Osteoblast (primary cell): Measurements from ENCODE around the gene RASA3. TPM values are rescaled to one million over a fixed set of nuclear protein-coding genes. Genes with fewer than 3 reads are reported as not detected.

ENCODE experiments used
- DNase-seq: peaks from one replicate; pipeline ENCODE4 v3.0.0; 2011; ENCODE audit warnings: low spot score, mixed read lengths; ENCODE audit not compliant: insufficient read length; ENCODE audit errors: missing footprints
- H2AFZ ChIP-seq: 2 replicates; pipeline ENCODE4 v1.6.0; 2011; ENCODE audit warnings: mild to moderate bottlenecking, low read length
- H3K27ac ChIP-seq: 2 replicates; pipeline ENCODE4 v1.5.1; 2011; ENCODE audit warnings: mild to moderate bottlenecking, low read depth, low read length, moderate library complexity
- H3K27me3 ChIP-seq: 2 replicates; pipeline ENCODE4 v1.6.0; 2012; ENCODE audit warnings: mild to moderate bottlenecking, control low read depth, inconsistent platforms, low read length, moderate library complexity; ENCODE audit not compliant: insufficient read depth
- H3K36me3 ChIP-seq: 2 replicates; pipeline ENCODE4 v1.5.1; 2011; ENCODE audit warnings: mild to moderate bottlenecking, low read length, control low read depth, moderate library complexity; ENCODE audit not compliant: insufficient read depth
- H3K4me1 ChIP-seq: 2 replicates; pipeline ENCODE4 v1.5.1; 2011; ENCODE audit warnings: mild to moderate bottlenecking, low read length, control low read depth, moderate library complexity; ENCODE audit not compliant: insufficient read depth
- H3K4me2 ChIP-seq: 2 replicates; pipeline ENCODE4 v1.6.0; 2011; ENCODE audit warnings: mild to moderate bottlenecking, low read length; ENCODE audit not compliant: insufficient read depth
- H3K4me3 ChIP-seq: fragments of 200-600 bp; sonication (generic); 3 replicates; pipeline ENCODE4 v1.5.1; 2012; ENCODE audit warnings: mild to moderate bottlenecking, low read length, inconsistent platforms; ENCODE audit not compliant: insufficient read depth
- H3K79me2 ChIP-seq: 2 replicates; pipeline ENCODE4 v1.6.0; 2012; ENCODE audit warnings: mild to moderate bottlenecking, low read length, control low read depth, inconsistent platforms; ENCODE audit not compliant: insufficient read depth
- H3K9me3 ChIP-seq: 2 replicates; pipeline ENCODE4 v1.5.1; 2011; ENCODE audit warnings: low read depth, low read length, control low read depth
- H4K20me1 ChIP-seq: 2 replicates; pipeline ENCODE4 v1.6.0; 2012; ENCODE audit warnings: mild to moderate bottlenecking, low read length, control low read depth; ENCODE audit not compliant: insufficient read depth
- CTCF ChIP-seq: IDR thresholded peaks from 2 replicates; pipeline ENCODE4 v1.5.1; 2011; ENCODE audit warnings: mild to moderate bottlenecking, low read depth, low read length, moderate library complexity; ENCODE audit errors: extremely low read depth
- total RNA-seq: library from RNA; depleted of rRNA; stranded (reverse); fragments of >200 nt; gene quantifications from 2 replicates; pipeline ENCODE4 v1.2.3, GENCODE V29; 2012

Gene RASA3
- total RNA-seq, 1 donor: 41.3 TPM

GRCh38 chr13:113945857-113946408 is 186.5 kb downstream of the RASA3 start:
- peak; percentile 69 for DNase-seq
- no peak overlapping the region for H2AFZ ChIP-seq
- no peak overlapping the region for H3K4me3 ChIP-seq
- no peaks in the 10 kb centered on the region for H3K79me2 ChIP-seq
- no peaks in the 10 kb centered on the region for H3K9me3 ChIP-seq
- H3K27me3 ChIP-seq: no peaks in the 10 kb centered on the region
- no peak overlapping the region for H3K27ac ChIP-seq
- peaks cover 2% of the 10 kb centered on the region for H4K20me1 ChIP-seq
- no peak for TF ChIP-seq CTCF
- H3K36me3 ChIP-seq: no peaks in the 10 kb centered on the region
- no peak overlapping the region for H3K4me2 ChIP-seq
- H3K4me1 ChIP-seq: no peaks in the 10 kb centered on the region

GRCh38 chr13:113943821-113944565 is 188.4 kb downstream of the RASA3 start:
- no peaks in the 10 kb centered on the region for H3K79me2 ChIP-seq
- H3K27me3 ChIP-seq: no peaks in the 10 kb centered on the region
- TF ChIP-seq CTCF: no peak
- H3K4me2 ChIP-seq: no peak overlapping the region
- no peaks in the 10 kb centered on the region for H4K20me1 ChIP-seq
- no peak overlapping the region for H3K4me3 ChIP-seq
- H3K36me3 ChIP-seq: no peaks in the 10 kb centered on the region
- no peaks in the 10 kb centered on the region for H3K9me3 ChIP-seq
- no peaks in the 10 kb centered on the region for H3K4me1 ChIP-seq
- DNase-seq: peak; percentile 76
- H3K27ac ChIP-seq: no peak overlapping the region
- H2AFZ ChIP-seq: no peak overlapping the region

- peaks cover 3% of the 10 kb centered on the region for H3K4me1 ChIP-seq
- H2AFZ ChIP-seq: no peak overlapping the region
- H4K20me1 ChIP-seq: no peaks in the 10 kb centered on the region
- no peak for TF ChIP-seq CTCF
- H3K36me3 ChIP-seq: no peaks in the 10 kb centered on the region
- no peaks in the 10 kb centered on the region for H3K79me2 ChIP-seq
- H3K9me3 ChIP-seq: no peaks in the 10 kb centered on the region
- H3K27ac ChIP-seq: no peak overlapping the region
- DNase-seq: peak; percentile 65
- H3K4me3 ChIP-seq: no peak overlapping the region
- no peak overlapping the region for H3K4me2 ChIP-seq
- H3K27me3 ChIP-seq: no peaks in the 10 kb centered on the region
Measured at GRCh38 chr13:113942591-113943103, 189.8 kb downstream of the RASA3 start.

- H3K79me2 ChIP-seq: no peaks in the 10 kb centered on the region
- H3K27ac ChIP-seq: no peak overlapping the region
- no peak for TF ChIP-seq CTCF
- H3K4me3 ChIP-seq: no peak overlapping the region
- H3K36me3 ChIP-seq: no peaks in the 10 kb centered on the region
- no peak overlapping the region for H3K4me2 ChIP-seq
- peaks cover 3% of the 10 kb centered on the region for H3K4me1 ChIP-seq
- H4K20me1 ChIP-seq: no peaks in the 10 kb centered on the region
- H3K9me3 ChIP-seq: no peaks in the 10 kb centered on the region
- H2AFZ ChIP-seq: no peak overlapping the region
- peak; percentile 84 for DNase-seq
- no peaks in the 10 kb centered on the region for H3K27me3 ChIP-seq
Measured at GRCh38 chr13:113941571-113942191, 190.7 kb downstream of the RASA3 start.
